Brain microvascular endothelial cell (primary cell): ENCODE measurements around the gene MADD.

Source experiments
- DNase-seq: peaks from one replicate; pipeline ENCODE4 v3.0.0-alpha.2; 2020
- H3K27ac ChIP-seq: fragments of 250-450 bp; sonication (Bioruptor Pico); 2 replicates; pipeline ENCODE4 v1.5.1; 2020; ENCODE audit warnings: mild to moderate bottlenecking, moderate library complexity
- H3K27me3 ChIP-seq: fragments of 250-450 bp; sonication (Bioruptor Pico); replicated peaks from 2 replicates; pipeline ENCODE4 v1.5.1; 2020; ENCODE audit warnings: mild to moderate bottlenecking
- H3K36me3 ChIP-seq: fragments of 250-450 bp; sonication (Bioruptor Pico); replicated peaks from 2 replicates; pipeline ENCODE4 v1.5.1; 2020; ENCODE audit warnings: mild to moderate bottlenecking
- H3K4me3 ChIP-seq: 2 replicates; pipeline ENCODE4 v1.5.1; 2011; ENCODE audit warnings: low read depth, mild to moderate bottlenecking, control low read depth, low read length, moderate library complexity
- in situ Hi-C: cut with HindIII; loops from 2 replicates; pipeline ENCODE4 v1.10.0; 2017; ENCODE audit warnings: low sequenced_read_pairs, low pct_ligation_motif_present
- TF ChIP-seq, protein P1 (sequence below): IDR thresholded peaks from 2 replicates; pipeline ENCODE4 v1.5.1; 2011; ENCODE audit warnings: low read depth, mild to moderate bottlenecking, moderate library complexity, low read length, control low read depth, inconsistent platforms; ENCODE audit errors: missing control alignments

The MADD gene

GRCh38 chr11:47267876-47268275 is 2.1 kb upstream of the MADD start:
- no peak overlapping the region for H3K27ac ChIP-seq
- no peaks in the 10 kb centered on the region for H3K36me3 ChIP-seq
- no peaks in the 10 kb centered on the region for H3K27me3 ChIP-seq
- no peak for DNase-seq
- H3K4me3 ChIP-seq: no peak overlapping the region
- TF ChIP-seq, protein P1, sequence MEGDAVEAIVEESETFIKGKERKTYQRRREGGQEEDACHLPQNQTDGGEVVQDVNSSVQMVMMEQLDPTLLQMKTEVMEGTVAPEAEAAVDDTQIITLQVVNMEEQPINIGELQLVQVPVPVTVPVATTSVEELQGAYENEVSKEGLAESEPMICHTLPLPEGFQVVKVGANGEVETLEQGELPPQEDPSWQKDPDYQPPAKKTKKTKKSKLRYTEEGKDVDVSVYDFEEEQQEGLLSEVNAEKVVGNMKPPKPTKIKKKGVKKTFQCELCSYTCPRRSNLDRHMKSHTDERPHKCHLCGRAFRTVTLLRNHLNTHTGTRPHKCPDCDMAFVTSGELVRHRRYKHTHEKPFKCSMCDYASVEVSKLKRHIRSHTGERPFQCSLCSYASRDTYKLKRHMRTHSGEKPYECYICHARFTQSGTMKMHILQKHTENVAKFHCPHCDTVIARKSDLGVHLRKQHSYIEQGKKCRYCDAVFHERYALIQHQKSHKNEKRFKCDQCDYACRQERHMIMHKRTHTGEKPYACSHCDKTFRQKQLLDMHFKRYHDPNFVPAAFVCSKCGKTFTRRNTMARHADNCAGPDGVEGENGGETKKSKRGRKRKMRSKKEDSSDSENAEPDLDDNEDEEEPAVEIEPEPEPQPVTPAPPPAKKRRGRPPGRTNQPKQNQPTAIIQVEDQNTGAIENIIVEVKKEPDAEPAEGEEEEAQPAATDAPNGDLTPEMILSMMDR: no peak
- in situ Hi-C loops: no loop called here

- TF ChIP-seq, protein P1: no peak
- in situ Hi-C loops: no loop called here
- no peak for DNase-seq
- Histone ChIP-seq H3K36me3 (no peaks in the 10 kb centered on the region), H3K4me3 (no peak overlapping the region), H3K27me3 (no peaks in the 10 kb centered on the region), H3K27ac (peak overlapping the region; percentile 86)
Measured at GRCh38 chr11:47268448-47269001, 1.4 kb upstream of the MADD start.

- Histone ChIP-seq H3K27ac (peak overlapping the region; percentile 86), H3K27me3 (no peaks in the 10 kb centered on the region), H3K36me3 (no peaks in the 10 kb centered on the region), H3K4me3 (peak overlapping the region; percentile 76)
- in situ Hi-C loops: no loop called here
- TF ChIP-seq, protein P1: peak; percentile 40
- peak; percentile 86 for DNase-seq
Measured at GRCh38 chr11:47269002-47269828, 718 bp upstream of the MADD start.

DNA sequence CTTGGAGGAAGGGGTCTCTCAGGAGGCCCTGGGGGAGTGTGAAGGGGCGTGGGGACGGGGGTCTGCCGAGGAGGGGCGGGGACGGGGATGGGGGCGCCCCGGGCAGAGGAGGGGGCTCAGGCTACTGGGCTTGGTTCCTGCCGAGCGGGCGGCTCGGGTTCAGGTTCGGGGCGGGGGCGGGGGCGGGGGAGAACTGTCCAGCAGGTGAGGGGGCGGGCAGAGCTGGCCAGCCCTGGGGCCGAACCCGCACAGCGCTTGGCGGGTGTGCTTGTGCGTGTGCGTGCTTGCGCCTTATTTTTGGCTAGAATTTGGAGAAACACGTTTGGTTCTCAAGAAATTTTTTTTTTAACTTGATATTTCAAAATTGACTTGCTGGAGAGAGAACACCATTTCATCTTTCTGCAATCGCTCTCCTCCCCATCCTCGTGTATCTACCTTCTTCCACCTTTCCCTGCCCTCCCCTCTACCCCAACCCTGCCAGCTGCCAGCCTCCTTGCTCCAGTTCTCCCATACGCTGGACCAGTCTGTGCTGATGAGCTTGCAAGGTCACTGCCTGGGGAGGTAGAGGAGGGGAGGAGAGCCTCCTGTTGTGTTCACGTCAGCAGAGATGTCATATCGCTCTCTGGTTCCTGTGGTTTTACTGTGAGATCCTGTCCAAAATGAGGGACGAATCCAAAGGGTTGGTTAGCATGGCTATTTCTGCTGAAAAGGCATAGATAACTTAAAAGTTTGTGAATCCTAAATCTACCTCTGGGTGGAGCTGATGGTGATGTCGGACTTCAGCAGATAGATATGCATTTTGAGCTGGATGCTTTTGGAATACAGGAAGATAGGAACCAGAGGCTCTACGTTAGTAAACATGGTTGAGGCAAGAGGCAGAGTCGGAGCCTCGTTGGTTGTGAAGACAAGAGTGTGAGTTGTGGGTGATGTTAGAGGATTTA is 668 bp downstream of the MADD start:
- Histone ChIP-seq H3K27me3 (no peaks in the 10 kb centered on the region), H3K36me3 (peaks cover 13% of the 10 kb centered on the region), H3K4me3 (peak overlapping the region; percentile 76), H3K27ac (peak overlapping the region; percentile 86)
- TF ChIP-seq, protein P1: peak; percentile 21
- peak; percentile 45 for DNase-seq
- in situ Hi-C loops: no loop called here

GRCh38 chr11:47271328-47271727 is 1.4 kb downstream of the MADD start:
- no peak for DNase-seq
- H3K27me3 ChIP-seq: no peaks in the 10 kb centered on the region
- H3K27ac ChIP-seq: no peak overlapping the region
- TF ChIP-seq, protein P1: no peak
- H3K36me3 ChIP-seq: peaks cover 20% of the 10 kb centered on the region
- in situ Hi-C loops: no loop called here
- H3K4me3 ChIP-seq: no peak overlapping the region
